Panc1 (cell line): Measurements from ENCODE around the gene SPART. TPM values are rescaled to one million over a fixed set of nuclear protein-coding genes. Genes with fewer than 3 reads are reported as not detected.

ENCODE experiments used
- ATAC-seq: fragments of 200-7000 bp; cut with Tn5 transposase; 2 replicates; pipeline ENCODE4 v1.9.1; 2020; ENCODE audit warnings: mild to moderate bottlenecking, moderate library complexity
- BruUV-seq: library from RNA; stranded (reverse); fragments of 400-500 nt; replicated peaks from 2 replicates; lab custom pipeline; 2021; lab: Mats Ljungman, UMichigan
- CTCF ChIA-PET: fragments of 300-600 bp; sonication (Branson Sonifier 250); formaldehyde crosslinking; loops from one replicate; lab custom pipeline; 2022; ENCODE audit warnings: antibody characterized with exemption; lab: Charles Lee
- POLR2A ChIA-PET: fragments of 300-600 bp; sonication (Branson Sonifier 250); formaldehyde crosslinking; loops from one replicate; lab custom pipeline; 2022; ENCODE audit warnings: antibody characterized with exemption; lab: Charles Lee
- DNase-seq: peaks from one replicate; pipeline ENCODE4 v3.0.0-alpha.2; 2010; ENCODE audit warnings: low read depth, low spot score
- H3K27ac ChIP-seq: 2 replicates; pipeline ENCODE4 v1.5.1; 2011; ENCODE audit warnings: mild to moderate bottlenecking, low read length, inconsistent platforms
- H3K27me3 ChIP-seq: fragments of 200-500 bp; sonication (Bioruptor generic); 2 replicates; pipeline ENCODE4 v1.6.0; 2014; ENCODE audit warnings: low read length, inconsistent platforms; ENCODE audit not compliant: control insufficient read depth, insufficient read depth
- H3K36me3 ChIP-seq: fragments of 200-500 bp; sonication (Bioruptor generic); 2 replicates; pipeline ENCODE4 v1.5.1; 2014; ENCODE audit warnings: inconsistent platforms, mild to moderate bottlenecking, low read length, moderate library complexity; ENCODE audit not compliant: control insufficient read depth, insufficient read depth
- H3K4me1 ChIP-seq: 2 replicates; pipeline ENCODE4 v1.5.1; 2011; ENCODE audit warnings: inconsistent platforms, mild to moderate bottlenecking, low read length, moderate library complexity; ENCODE audit not compliant: control insufficient read depth, insufficient read depth
- H3K4me3 ChIP-seq, 2 experiments: 2 replicates each; pipeline ENCODE4 v1.5.1; 2011 to 2012; ENCODE audit warnings: low read depth in 2 of 2, low read length in 2 of 2, mild to moderate bottlenecking in 2 of 2, inconsistent platforms in 1 of 2, moderate library complexity in 1 of 2
- H3K9me3 ChIP-seq: fragments of 200-500 bp; sonication (Bioruptor generic); 2 replicates; pipeline ENCODE4 v1.5.1; 2014; ENCODE audit warnings: low read depth, mild to moderate bottlenecking, inconsistent platforms, low read length, moderate library complexity; ENCODE audit not compliant: control insufficient read depth, insufficient read depth
- POLR2AphosphoS5 ChIP-seq: IDR thresholded peaks from 2 replicates; pipeline ENCODE4 v1.6.1; 2012; ENCODE audit warnings: mild to moderate bottlenecking, low read depth, low read length, moderate library complexity
- SIN3A ChIP-seq: IDR thresholded peaks from 2 replicates; pipeline ENCODE4 v1.6.1; 2012; ENCODE audit warnings: low read depth, mild to moderate bottlenecking, low read length, moderate library complexity, borderline replicate concordance; ENCODE audit not compliant: insufficient read depth
- TCF7L2 ChIP-seq: IDR thresholded peaks from 2 replicates; pipeline ENCODE4 v1.6.1; 2011; ENCODE audit warnings: mild to moderate bottlenecking, low read depth, low read length, inconsistent platforms
- in situ Hi-C: cut with HindIII; loops from 2 replicates; pipeline ENCODE4 v1.10.0; 2016; ENCODE audit warnings: low sequenced_read_pairs, low pct_unique_long_range_greater_than_20kb
- intact Hi-C: fragments of 100-400 bp; cut with micrococcal nuclease; formaldehyde crosslinking; loops from one replicate; pipeline ENCODE4 v1.10.0; 2022; ENCODE audit not compliant: unreplicated experiment
- total RNA-seq: library from RNA; stranded (reverse); gene quantifications from one replicate; pipeline ENCODE4 v1.2.1, GENCODE V29; 2021; ENCODE audit not compliant: unreplicated experiment
- TF ChIP-seq, protein P1 (sequence below), 2 experiments: IDR thresholded peaks; 2 replicates each; pipeline ENCODE4 v1.6.1; 2011 to 2012; ENCODE audit warnings: low read depth in 2 of 2, control low read depth in 1 of 2, low read length in 1 of 2, mild to moderate bottlenecking in 1 of 2, moderate library complexity in 1 of 2; ENCODE audit not compliant: insufficient read depth in 1 of 2
- TF ChIP-seq, protein P2 (sequence below): fragments of 450-650 bp; IDR thresholded peaks from 2 replicates; pipeline ENCODE4 v1.5.1; 2017; ENCODE audit warnings: mild to moderate bottlenecking

Gene SPART
- total RNA-seq, 1 experiment from 2014 or later, result 38.9 TPM

DNA sequence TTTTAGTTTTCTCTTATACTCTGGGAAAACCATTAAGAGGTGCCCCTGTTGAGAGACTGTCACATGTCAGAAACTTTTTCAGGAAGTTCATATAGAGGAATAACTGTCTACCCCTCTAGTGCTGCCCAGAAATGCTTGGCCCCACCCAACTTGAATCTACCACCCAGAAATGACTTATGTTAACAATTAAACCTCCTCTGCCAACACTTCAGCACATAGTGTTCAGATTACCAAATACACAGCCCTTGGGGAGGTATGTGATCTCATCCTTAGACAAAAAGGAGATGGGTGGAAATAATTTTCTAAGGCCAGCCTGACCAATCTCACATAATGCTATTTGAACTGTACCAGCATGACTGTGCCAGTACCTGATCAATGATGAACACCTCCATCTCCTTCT lies 84.2 kb downstream of the SPART start:
- Histone ChIP-seq H3K4me1 (no peaks in the 10 kb centered on the region), H3K36me3 (no peaks in the 10 kb centered on the region), H3K9me3 (no peaks in the 10 kb centered on the region), H3K4me3 (no peak overlapping the region), H3K27ac (no peak overlapping the region), H3K27me3 (no peaks in the 10 kb centered on the region)
- ChIA-PET POLR2A (no interaction called here), CTCF (no interaction called here)
- ATAC-seq (no peak), DNase-seq (no peak)
- TF ChIP-seq POLR2AphosphoS5, result no peak
- TF ChIP-seq TCF7L2, result no peak
- TF ChIP-seq, protein P1, sequence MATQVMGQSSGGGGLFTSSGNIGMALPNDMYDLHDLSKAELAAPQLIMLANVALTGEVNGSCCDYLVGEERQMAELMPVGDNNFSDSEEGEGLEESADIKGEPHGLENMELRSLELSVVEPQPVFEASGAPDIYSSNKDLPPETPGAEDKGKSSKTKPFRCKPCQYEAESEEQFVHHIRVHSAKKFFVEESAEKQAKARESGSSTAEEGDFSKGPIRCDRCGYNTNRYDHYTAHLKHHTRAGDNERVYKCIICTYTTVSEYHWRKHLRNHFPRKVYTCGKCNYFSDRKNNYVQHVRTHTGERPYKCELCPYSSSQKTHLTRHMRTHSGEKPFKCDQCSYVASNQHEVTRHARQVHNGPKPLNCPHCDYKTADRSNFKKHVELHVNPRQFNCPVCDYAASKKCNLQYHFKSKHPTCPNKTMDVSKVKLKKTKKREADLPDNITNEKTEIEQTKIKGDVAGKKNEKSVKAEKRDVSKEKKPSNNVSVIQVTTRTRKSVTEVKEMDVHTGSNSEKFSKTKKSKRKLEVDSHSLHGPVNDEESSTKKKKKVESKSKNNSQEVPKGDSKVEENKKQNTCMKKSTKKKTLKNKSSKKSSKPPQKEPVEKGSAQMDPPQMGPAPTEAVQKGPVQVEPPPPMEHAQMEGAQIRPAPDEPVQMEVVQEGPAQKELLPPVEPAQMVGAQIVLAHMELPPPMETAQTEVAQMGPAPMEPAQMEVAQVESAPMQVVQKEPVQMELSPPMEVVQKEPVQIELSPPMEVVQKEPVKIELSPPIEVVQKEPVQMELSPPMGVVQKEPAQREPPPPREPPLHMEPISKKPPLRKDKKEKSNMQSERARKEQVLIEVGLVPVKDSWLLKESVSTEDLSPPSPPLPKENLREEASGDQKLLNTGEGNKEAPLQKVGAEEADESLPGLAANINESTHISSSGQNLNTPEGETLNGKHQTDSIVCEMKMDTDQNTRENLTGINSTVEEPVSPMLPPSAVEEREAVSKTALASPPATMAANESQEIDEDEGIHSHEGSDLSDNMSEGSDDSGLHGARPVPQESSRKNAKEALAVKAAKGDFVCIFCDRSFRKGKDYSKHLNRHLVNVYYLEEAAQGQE (IDR thresholded peaks at IDR 0.05; ENCODE audit: insufficient read depth in 1 of 2, low read depth in 2 of 2, low read length in 1 of 2), result no peak
- TF ChIP-seq, protein P2, sequence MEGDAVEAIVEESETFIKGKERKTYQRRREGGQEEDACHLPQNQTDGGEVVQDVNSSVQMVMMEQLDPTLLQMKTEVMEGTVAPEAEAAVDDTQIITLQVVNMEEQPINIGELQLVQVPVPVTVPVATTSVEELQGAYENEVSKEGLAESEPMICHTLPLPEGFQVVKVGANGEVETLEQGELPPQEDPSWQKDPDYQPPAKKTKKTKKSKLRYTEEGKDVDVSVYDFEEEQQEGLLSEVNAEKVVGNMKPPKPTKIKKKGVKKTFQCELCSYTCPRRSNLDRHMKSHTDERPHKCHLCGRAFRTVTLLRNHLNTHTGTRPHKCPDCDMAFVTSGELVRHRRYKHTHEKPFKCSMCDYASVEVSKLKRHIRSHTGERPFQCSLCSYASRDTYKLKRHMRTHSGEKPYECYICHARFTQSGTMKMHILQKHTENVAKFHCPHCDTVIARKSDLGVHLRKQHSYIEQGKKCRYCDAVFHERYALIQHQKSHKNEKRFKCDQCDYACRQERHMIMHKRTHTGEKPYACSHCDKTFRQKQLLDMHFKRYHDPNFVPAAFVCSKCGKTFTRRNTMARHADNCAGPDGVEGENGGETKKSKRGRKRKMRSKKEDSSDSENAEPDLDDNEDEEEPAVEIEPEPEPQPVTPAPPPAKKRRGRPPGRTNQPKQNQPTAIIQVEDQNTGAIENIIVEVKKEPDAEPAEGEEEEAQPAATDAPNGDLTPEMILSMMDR, result no peak
- TF ChIP-seq SIN3A, result no peak
- in situ Hi-C loops, result no loop called here
- intact Hi-C loops, result no loop called here
- no TSS peak for BruUV-seq

GRCh38 chr13:36261011-36261410 lies 85.2 kb downstream of the SPART start:
- H3K27me3 ChIP-seq, result no peaks in the 10 kb centered on the region
- no TSS peak for BruUV-seq

More at GRCh38 chr13:36261011-36261410, 85.2 kb downstream of the SPART start:
- Histone ChIP-seq H3K4me3 (no peak overlapping the region), H3K4me1 (no peaks in the 10 kb centered on the region), H3K36me3 (no peaks in the 10 kb centered on the region), H3K9me3 (no peaks in the 10 kb centered on the region), H3K27ac (no peak overlapping the region)
- in situ Hi-C loops (no loop called here), intact Hi-C loops (no loop called here)
- ATAC-seq (no peak), DNase-seq (no peak)
- TF ChIP-seq SIN3A (no peak), POLR2AphosphoS5 (no peak), TCF7L2 (no peak)
- TF ChIP-seq, protein P2, result no peak
- TF ChIP-seq, protein P1 (IDR thresholded peaks at IDR 0.05; ENCODE audit: insufficient read depth in 1 of 2, low read depth in 2 of 2, low read length in 1 of 2), result no peak
- ChIA-PET POLR2A (no interaction called here), CTCF (no interaction called here)
